Measurements from ENCODE around the gene BAAT.

BAAT gene

DNA sequence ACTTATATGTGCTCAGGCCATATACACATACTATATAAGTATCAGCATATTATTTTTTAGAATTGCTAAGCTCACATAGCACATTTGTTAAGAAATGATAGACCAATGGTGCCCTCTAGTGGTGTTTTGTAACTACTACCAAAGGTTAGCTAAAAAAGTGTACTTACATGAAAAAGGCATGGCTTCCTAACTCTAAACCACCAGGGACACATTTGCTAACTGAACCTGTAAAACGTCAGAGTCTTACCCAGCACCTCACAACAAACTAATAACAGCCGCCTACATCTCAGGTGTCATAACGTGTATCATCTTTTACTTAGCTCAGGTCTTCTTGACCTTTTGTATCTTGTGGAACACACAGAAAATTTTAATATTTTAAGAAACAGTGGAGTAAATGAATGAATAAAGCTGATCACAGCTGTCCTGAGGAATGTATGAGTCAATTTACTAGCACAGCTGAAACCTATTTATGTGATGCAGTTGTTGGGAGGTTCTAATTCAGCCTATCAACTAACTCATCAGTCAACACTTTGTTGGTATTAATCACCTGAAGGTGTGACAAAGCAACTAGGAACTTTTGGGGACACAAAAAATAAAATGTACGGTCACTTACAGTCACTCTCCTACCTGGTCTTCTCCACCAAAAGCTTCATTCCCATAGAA is 72.9 kb downstream of the BAAT start:
- DNase-seq = no peak

DNA sequence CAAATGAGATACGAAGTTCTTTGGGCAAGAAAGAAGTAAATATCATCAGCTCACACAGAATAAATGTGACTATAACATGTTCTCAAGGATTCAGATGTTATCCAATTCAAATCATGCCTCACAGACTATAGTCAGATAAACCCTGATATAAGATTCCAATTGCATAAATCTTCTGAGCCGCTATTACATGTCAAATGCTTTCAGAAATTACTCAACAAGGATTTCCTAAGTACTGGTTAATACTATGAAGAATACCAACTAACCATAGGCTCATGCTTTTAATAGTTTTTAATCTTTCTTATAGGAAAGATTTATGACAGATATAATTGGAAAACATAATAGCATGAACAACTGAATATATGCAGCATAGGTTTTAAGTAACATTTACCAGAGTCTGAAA is 73.6 kb downstream of the BAAT start:
- no peak for DNase-seq

Measured in activated gamma-delta T cell (primary cell).